IPS DF 19.7 (cell line): ENCODE results near the gene ZNF789.
"Not testable (repeated sequence)": the region's sequence is repeated elsewhere in the genome, so short reads cannot be mapped to it uniquely, and the experiment has no call there.

Experiments
- DNase-seq: peaks from one replicate; pipeline ENCODE4 v3.0.0-alpha.2; 2013; ENCODE audit warnings: low read depth, low spot score

Gene ZNF789

DNA sequence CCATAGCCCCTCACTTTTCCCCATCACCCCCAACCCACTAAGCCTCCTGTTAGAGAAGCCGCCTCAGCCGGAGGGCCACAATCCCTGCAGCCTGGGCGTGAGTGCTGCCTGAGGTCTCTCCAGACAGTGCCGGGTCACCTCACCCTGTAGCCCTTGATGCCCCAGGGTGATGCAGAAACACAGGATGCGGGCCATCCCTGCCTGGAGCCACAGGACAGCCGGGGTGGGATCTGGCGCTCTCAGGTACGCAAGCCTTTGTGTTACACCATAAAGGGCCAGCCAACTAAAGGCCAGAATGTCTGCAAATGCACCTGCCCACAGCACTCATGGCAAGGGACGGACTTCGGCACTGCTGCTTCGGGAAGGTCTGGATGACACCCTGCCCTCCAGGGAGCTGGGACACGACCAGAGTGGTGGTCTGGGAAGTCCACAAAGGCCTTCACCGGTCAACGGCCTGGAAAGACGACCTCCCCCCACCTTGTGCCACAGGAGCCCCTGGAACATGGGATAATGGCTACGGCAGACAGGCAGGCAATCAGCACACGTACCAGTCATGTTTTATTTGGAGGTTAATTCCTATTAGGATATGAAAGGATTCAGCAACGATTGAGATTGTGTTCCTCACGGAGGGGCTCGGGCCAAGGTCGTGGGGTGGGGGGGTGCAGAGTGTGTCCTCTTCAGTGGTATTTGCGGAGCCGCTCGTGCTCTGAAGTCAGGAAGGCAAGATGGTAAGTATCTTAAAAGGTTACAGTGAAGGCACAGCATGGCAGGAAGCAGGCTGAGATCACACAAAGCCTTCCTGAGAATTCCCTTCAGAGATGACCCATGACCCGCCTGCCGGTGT is 14.8 kb upstream of the ZNF789 start:
- no peak for DNase-seq

DNA sequence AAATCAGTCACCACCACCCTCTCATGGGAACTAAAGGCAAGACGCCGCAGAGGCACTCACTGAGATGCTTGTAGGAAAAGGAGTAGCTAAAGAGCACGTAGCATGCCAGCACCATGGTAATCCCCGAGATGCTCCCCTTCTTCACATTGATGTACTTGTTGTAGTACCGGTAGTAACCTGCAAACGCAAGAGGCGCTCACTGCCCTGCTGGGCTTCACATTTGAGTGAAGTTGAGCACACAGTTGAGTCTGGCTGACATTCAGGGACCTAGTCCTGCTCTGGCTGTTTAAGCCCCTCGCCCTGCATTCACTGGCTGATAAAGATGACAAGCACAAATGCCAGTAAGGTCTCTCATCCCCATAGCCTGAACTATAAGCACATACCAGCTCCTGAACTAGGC is 13.6 kb upstream of the ZNF789 start:
- no peak for DNase-seq

DNA sequence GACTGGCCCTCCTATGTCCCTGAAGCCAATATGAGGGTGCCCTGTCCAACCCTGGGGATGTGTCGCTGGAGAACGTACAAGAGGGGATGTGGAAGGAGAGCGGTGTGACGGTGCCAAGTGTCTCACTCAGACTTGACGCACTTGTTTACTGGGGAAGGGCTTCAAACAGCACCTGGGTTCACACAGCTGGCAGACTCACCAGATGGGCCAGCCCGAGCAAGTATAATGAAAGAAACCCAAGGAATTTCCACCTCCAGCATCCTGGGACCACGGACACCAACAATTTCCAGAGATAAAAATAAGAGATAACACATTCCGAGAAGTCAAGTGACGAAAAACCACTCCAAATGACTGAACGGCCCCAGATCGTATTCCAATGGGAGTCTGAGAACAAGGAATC is 12.0 kb upstream of the ZNF789 start:
- DNase-seq = no peak

DNA sequence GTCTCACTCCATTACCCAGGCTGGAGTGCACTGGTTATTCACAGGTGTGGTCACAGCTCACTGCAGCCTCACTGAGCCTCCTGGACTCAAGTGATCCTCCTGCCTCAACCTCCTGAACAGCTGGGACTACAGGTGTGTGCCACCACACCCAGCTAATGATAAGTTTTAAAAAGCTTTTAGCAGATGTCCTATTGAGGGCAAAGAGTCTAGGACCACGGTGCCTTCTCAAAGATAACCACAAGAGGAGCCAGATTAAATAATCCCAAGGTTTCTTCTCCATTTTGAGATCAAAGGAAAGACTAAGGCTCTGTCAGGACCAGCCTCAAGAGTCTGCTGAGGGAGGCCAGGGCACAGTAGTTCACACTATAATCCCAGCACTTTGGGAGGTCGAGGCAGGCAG is 11.5 kb upstream of the ZNF789 start:
- no peak for DNase-seq

DNA sequence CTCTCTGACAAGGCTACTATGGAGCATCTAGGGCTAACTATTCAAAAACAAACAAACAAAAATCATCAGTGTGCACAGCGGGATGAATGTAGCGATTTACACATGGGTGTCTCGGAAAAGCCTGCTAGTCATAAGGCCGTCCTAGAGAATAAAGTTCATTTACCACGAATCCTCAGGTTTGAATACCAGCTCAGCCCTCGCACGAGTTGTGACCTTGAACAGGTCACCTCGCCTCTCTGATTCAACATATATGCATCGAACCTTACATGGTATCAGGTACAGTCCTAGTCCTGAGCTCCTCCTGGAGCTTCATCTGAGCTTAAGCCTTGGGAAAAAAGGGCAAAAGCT is 7.3 kb upstream of the ZNF789 start:
- DNase-seq = no peak

DNA sequence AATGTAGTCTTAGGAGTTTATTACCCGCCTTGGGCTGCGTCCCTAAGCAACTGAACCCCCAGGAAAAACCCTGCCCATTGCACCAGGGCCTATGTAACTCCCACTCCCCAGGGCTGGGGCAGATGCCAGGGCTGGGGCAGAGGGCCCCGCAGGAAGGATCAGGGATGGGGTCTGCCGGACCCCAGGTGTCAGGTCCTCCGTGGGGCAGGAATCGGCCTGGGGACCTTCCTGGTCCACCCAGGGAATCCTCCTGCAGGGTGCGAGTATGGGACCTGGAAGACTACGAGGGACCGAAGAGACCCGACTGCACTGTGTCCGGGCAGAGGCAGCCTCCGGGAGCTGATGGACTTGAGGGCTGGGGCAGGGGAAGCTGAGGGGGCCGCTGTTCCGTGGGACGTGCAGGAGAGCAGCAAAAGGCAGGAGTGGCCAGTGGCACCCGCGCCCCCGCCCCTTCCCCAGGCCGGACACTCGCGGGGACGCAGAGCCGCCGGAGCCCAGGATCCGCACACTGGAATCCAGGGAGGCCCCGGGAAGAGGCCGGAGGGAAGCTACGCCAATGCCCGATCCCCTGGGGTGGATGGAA is 4.3 kb upstream of the ZNF789 start:
- no peak for DNase-seq

DNA sequence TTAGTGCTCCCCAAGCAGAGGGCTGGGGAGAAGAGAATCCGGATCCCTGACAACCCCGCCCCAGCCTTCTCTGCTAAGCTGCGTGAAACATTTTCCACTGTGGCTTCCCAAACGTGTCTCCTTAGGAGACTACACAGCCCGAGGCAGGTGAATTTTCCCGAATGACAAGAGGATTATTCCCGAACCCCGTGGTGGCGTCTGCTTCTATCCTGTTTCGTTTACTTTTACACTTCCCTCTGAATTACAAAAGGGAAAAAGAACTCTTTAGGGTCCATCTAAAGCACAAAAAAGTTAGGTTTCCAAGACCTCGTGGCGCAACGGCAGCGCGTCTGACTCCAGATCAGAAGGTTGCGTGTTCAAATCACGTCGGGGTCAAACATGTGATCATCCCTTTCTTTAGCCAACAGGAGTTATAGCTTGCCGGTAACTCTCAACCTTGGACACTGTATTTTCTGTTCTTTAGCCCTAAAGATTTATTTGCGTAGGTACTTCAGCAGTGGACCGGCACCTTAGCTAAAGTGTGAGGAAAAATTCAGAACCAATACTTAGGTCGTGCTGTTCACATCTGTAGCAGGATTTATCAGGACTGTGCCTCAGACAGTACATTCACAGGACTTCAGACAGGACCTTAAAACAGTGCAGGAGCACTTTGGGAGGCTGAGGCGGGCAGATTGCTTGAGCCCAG is 3.2 kb upstream of the ZNF789 start:
- no peak for DNase-seq

DNA sequence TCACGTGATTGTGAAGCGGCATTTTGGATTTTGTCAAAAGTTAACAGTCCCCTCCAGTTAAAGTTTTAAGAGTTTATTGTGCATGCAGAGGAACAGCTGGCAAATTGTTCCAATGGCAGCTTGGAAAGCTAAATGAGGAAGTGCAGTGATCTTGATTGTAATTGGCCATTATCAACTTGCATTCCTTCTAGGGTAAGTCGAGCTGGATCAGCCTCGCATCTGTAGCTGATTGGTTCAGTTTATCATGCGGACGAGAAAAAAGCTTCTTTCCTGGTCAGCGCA is 566 bp downstream of the ZNF789 start:
- DNase-seq = no peak

DNA sequence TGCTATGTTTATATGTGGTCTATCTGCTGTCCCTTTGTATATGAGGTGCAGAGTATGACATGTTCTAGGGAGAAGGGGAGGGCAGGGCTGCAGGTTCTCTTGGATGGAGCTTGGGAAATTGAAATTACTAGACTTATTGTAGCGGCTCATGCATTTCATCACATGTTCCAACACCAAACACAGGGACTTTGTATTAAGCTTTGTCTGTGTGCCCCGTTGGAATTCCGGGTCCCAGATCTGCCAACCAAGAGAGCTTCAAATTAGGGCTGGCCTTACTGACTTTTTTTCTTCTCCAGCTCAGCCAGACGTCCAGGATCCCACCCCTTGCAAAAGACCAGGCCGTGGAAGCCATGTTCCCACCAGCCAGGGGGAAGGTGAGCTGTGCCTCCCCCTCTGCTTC is 3.4 kb downstream of the ZNF789 start:
- DNase-seq = no peak

DNA sequence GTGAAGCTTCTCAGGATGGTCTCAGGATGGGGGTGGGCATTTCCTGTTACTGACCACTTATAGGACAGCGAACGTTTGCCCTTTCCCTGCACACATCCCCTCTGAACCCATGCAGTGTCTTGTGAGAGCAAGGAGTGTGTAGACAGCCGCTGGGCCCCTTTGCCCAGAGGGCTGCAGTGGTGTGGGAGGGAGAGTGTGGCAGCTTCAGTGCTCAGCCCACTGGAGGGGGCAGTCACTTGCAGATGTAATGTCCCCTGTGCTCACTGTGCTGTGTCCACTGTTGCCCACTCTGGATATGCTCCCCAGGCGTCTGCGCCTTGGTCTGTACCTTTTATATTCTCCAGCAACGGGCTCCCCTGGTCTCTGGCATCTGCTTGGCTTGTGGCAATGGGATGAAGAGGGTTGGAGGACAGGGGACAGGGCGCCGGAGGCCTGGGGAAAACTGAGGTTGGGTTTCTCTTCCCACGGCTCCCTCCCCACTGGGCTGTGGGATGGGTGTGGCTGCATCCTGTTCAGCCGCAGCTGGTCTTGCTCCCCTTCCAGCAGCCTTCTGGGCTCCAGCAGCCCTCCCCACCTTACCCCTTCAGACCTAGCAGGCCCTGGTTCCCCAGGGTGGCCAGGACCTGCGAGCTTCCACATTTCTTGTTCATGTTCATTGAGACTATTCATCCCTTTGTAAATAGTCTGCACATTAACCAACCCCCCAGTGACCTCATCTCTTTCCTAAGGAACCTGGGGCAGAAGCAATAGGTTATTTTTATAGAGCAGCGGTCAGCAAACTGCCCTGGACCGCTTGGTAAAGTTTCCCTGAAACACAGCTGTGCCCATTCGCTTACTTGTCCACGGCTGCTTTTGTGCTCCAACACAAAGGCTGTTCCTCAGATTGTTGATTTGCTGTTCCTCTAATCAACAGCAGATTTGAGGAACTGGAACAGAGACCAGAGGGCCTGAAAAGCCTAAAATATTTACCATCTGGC is 6.1 kb downstream of the ZNF789 start:
- no peak for DNase-seq

DNA sequence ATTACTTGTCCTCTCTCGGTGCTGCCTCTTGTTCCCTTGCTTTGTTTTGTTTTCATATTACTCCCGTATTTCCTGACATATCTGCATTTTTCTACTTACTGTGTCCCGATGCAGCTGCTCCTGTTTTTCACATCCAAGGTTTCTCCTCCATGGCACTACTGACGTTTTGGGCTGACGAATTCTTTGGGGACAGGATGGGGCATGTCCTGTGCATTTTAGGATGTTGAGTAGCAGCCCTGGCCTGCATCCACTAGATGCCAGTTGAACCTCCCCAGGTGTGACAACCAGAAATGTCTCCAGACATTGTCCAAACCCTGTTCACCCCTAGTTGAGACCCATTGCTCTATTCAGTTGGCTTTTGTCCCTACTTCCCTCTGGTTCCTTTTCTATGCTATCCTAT is 12.4 kb downstream of the ZNF789 start:
- DNase-seq = no peak

DNA sequence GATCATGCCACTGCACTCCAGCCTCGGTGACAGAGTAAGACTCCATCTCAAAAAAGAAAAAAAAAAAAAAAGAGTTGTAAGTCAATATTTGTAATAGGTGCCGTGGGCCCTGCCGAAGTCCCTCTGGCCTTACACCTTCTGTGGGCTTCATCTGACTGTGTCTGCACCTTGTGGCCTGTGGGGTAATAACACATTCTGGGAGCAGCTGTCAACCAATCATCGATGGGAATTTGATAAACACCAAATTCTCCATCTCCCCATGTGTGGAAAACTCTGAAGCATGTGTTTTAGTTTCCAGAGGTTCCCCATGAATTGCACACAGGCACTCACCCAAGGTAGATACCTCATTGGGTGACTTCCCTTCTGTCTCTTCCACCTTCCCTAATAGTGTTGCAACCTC is 16.5 kb downstream of the ZNF789 start:
- DNase-seq = no peak

DNA sequence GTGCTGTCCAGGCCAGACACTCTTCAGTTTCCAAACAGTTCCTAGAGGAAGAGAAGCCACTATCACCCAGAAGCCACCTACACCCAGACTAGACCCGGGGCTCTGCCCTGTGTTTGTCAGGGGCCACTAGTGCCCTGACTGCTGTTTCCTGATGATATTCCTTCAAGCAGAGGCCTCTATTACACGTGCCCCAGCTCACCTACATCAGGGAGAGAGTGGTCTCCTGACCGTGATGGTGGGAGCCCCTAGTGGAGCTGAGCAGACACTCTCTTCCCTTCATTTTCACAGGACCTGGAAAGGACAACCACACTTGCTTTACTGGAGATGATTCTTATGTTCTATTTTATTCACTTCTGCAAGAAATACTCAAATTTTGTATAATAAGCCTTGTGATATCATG is 18.2 kb downstream of the ZNF789 start:
- DNase-seq = no peak

DNA sequence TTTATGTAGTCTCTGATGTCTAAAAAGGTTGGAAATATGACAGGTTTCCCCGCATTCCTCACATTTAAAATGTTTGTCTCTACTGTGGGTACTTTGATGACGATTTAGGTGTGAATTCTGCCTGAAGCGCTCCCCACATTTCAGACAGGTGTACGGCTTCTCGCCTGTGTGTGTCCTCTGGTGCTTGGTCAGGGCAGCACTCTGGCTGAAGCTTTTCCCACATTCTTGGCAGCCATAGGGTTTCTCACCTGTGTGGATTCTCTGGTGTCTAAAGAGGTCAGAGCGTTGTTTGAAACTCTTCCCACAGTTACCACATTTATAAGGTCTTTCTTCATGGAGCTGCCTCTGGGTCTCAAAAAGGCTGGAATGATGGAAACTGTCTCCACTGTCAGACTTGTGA is 21.1 kb downstream of the ZNF789 start:
- no peak for DNase-seq

DNA sequence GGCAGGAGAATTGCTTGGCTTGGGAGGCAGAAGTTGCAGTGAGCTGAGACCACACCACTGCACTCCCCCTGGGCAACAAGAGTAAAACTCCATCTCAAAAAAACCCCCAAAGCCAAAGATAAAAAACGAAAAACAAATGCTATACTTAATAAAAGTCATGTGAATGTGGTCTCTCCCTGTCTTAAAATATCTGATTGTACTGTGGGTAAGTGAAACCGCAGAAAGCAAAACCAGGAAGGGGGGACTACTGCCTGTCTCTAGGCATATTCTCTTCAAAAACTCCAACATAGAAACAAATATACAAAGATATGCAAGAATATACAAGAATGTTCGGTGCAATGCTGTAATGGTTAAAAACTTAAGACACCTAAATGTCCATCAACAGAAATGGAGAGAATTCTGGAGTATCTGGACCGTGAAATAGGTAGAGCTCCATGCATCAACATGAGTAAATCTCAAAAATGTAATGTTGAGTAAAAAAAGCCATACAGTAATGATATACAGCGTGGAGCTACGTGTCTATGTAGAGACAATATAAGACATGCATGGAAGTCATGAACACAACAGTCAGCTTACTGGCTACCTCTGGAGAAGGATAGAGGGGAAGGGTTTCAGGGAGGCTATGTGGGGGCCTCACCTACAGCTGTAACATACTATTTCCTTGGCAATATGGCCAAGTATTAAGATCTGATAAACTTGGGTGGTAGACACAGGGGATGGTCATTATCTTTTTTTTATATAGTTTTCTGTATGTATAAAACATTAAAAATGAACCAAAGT is 25.3 kb downstream of the ZNF789 start:
- DNase-seq = no peak

DNA sequence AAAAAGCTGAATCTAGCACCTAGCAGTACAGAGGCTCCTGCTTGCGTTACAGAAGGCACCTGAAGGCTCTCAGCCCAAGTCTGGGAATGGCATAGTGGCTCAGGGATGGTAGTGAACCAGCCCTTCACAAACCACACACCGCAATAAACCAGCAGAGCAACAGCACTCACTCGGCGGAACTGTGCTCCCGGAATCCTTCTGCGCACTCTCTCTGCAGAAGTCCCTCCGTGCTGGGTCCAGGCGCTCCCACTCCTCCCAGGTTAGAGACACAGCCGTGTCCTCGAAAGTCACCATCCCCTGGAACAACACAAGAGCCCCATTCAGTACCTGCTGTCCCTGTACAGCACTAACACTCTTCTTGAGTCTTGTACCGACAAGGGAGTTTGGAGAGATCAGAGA is 25.9 kb downstream of the ZNF789 start:
- no peak for DNase-seq

DNA sequence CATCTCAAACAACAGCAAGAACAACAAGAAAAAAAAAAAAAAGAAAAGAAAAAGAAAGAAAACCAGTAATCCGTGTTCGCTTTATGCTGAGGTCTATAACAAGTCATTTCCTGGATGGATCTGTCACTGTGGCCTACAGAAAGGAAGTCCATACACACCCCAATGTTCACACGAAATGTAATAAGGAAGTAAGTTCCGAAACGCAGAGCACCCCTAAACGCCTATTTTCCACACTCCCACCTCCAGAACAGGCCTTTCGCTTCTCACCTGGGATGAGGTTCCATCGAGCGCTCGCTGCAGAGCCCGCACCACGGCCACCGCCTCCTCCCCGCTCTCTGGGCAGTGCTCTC is 26.7 kb downstream of the ZNF789 start:
- DNase-seq = no peak

DNA sequence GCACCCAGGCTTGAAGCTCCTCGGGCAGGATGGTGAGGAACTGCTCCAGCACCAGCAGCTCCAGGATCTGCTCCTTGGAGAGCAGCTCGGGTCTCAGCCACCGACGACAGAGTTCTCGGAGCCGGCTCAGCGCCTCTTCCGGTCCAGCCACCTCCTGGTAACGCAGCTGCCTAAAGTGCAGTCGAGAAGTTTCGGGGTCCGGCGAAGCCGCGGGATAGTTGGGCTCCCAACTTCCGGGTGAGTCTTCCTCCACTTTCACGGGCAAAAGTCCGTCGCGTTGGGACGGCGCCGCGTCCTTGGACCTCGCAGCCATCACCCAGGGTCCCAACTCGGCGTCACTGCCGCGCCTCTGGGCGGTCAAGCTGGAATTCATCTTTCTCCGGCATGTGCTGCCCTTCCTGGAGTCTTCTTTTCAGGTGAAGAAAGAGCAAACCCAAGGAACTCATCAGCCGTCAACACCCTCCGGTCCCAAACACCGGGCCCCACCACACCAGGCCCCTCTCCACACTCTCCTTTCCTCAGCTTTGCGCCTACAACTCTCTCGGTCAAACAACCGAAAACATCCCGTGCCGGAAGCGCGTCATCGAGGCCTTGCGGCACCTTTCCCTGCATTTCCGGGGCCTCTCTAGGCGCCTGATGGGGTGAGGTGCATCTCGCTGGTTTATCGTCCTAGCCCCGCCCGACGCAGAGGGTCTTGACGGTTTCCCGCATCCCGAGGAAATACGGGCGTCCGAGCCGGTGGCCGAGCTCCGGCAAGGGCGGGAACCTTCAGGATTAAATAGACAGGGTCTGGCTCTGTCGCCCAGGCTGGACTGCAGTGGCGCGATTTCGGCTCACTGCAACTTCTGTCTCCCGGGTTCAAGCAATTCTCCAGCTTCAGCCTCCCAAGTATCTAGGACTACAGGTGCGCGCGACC is 27.3 kb downstream of the ZNF789 start, which contains the start of gene ZNF394:
ZNF394 (minus strand) TSS at position 561 of the 916 bp plus-strand sequence; CDS start at position 373, 188 bp downstream.
- DNase-seq = peak; percentile 80

DNA sequence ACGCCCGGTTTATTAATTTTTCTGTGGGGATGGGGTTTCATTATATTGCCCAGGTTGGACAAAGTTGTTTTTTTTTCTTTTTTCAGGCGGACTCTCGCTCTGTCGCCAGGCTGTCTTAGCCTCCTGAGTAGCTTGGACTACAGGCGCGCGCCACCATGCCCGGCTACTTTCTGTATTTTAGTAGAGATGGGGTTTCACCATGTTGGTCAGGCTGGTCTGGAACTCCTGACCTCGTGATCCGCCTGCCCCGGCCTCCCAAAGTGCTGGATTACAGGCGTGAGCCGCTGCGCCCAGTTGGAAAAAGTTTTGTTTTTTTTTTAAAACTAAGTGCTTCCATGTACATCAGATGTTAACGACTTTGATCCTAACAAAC is 27.9 kb downstream of the ZNF789 start:
- no peak for DNase-seq

DNA sequence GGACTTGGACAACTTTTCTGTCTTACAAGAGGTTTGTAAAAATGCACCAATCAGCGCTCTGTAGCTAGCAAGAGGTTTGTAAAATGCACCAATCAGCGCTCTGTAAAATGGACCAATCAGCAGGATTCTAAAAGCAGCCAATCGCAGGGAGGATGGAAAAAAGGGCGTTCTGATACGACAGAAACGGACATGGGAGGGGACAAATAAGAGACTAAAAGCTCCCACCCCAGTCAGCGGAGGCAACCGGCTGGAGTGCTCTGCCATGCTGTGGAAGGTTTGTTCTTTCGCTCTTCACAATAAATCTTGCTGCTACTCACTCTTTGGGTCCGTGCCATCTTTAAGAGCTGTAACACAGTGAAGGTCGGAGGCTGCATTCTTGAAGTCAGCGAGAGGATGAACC is 28.5 kb downstream of the ZNF789 start:
- DNase-seq = not testable (repeated sequence)
